Central memory CD4-positive, alpha-beta T cell (primary cell): ENCODE results near the gene WARS2.

ENCODE experiments used
- DNase-seq: peaks from one replicate; pipeline ENCODE4 v3.0.0; 2022

WARS2 gene

DNA sequence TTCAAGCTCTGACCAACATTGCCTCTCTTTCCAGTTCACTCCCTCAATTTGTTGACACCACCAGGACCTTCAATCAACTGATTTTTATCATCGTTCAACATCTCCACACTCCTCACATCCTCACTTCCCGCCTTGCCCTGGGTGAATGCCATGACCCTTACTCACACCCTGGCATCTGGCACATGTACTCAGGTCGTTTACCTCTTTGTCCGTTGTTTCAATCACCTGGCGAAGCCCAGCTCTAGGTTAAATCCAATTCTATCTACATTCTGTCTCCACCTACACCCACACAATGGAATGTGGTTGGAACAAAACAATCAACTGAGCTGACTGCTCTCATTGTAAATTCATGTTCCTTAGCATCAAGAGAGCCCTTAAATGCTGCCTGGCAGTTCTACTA, 128.1 kb downstream of the WARS2 start:
- DNase-seq = no peak

DNA sequence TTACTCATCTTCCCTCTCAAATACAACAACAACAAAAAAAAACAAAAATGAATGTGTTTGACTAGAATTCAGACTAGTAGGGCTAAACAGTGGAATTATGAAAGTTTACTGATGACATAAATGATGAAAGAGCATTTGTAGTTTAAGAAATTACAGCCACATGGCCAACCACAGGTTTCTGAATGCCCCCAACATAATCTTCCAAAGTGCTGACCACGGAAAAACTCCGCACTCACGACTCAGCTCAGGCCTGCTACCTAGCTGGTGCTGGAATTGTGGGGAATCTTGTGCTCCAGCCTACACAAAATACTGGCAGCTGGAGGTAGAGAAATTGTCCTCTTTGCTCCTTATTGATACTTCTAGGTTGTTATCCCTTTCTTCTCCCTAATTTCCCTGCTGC, 128.7 kb downstream of the WARS2 start:
- DNase-seq = no peak

DNA sequence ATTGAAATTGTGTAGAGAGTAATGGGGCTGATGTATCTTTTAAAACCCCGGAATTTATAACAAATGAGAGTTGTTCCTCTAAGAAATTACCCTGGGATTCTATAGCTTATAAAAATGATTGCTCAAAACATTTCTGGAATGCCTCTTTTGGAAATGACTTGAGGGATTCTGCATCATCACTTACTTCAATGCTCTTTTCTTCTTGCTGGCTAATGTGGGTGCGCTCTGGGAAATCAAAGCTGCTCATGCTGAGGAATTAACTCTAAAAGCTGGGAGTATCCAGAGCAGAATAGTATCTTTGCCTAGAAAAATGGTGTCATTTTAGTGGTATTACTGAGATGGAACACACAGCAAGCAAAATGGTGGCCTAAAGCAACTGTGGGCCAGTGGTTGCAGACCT, 129.3 kb downstream of the WARS2 start:
- DNase-seq = no peak

DNA sequence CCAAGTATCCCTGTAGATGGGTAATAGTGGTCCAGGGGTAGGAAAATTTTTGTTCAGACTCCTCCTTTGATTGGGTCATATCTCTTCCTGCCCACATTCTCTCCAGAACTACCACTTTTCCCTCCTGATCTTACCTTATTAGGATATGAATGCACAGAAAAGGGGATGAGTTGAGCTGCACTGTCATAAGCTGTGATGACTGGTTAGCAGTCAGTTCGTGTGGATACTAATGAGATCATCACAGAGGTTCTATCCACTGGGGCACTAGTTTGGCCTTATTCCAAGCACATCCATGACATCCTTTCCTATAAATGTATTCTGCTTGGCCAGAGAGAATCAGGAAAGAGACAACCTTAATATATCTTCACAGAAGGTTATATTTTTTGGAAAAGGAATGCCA, 130.3 kb downstream of the WARS2 start:
- no peak for DNase-seq

DNA sequence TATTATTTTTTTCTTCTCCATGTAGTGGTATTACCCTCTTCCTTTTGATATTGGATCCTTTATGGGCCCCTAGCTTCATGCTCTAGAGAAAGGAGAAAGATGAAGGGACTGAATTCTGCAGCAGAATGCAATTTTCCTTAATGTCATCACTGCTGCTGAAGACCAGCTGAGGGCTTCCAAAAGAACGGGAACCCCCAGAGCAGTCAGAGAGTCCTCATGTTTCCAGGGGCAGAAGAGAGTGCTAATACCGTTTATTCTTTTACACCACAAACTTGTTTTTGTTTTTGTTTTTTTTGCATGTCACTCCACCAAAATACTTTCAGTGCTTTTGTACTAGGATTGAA, 131.2 kb downstream of the WARS2 start:
- no peak for DNase-seq

GRCh38 chr1:119008483-119009311, 131.8 kb downstream of the WARS2 start:
- no peak for DNase-seq

GRCh38 chr1:119007670-119008482, 132.6 kb downstream of the WARS2 start:
- DNase-seq = no peak

DNA sequence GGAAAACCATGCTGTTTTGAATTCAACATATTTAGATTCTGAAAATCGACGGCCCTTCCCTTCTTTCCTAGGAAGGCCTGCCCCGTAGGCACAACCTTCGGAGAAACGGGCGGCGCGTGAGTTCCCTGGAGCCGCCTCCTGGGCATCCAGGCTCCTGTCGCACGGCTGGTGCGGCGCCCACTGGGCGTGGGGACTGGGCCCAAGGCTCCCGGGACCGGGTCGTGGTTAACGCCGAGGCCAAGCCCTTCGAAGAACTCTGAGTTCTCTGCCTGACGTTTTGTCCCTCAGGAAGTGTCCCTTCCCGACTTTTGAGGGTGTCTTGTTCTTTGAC, 133.1 kb downstream of the WARS2 start:
- no peak for DNase-seq

GRCh38 chr1:119006406-119007279, 133.8 kb downstream of the WARS2 start:
- DNase-seq = no peak

- DNase-seq = no peak
These were observed 134.6 kb downstream of the WARS2 start for GRCh38 chr1:119005724-119006405.

GRCh38 chr1:119004781-119005180, 135.7 kb downstream of the WARS2 start:
- DNase-seq = no peak

- no peak for DNase-seq
These were observed 136.3 kb downstream of the WARS2 start for GRCh38 chr1:119004129-119004527.

DNA sequence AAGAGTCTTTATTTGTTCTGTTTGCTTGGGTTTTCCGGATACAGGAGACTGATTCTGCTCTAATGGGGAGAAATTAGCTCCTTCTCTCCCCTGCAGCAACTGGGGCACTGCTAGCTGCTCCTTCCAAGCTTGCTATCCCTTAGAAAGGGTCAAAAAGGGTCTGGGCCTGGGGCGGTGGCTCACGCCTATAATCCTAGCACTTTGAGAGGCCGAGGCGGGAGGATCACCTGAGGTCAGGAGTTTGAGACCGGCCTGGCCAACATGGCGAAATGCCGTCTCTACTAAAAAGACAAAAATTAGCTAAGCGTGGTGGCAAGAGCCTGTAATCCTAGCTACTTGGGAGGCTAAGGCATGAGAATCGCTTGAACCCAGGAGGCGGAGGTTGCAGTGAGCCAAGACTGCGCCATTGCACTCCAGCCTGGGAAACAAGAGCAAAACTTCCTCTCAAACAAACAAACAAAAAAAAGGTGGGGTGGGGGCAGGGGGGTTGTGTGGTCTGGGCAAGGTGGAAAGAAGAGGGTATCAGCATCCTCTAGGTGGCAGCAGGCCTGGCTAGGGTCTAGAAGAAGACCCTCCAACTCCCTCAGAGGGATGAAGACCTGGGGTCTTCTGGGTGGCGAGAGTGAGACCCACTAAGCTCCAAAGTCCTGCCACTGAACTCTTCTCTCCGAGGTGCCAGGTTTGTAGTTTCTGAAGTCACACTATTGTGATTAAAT, 136.9 kb downstream of the WARS2 start:
- DNase-seq = no peak

DNA sequence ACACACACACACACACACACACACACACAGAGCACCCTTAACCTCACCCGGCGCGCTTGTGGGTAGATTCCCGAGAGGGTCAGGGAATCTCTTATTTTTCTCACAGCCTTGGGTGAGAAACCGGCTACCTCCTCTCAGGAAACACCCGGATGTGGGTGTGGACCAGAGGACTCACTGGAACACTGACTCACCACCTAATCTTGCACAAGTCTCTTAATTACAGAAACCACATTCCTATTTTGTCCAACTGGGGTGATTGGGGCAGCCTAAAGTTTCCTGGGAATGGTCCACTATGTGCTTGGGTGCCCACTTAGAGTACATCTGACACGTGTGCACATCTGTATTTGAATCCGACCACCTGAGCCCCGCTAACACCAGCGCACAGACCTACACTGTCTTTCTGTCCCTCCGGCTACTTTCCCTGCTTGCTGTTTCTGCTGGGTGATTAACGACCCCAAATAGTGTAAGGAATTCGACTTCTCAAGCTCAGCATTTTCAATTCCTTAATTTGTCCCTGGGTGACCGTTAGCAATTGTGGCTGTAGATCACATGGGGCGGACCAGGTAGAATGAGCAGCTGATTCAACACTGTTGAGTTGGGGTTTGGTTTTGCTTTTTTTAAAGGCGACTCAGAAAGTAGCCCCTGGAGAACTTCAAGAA, 138.3 kb downstream of the WARS2 start:
- DNase-seq = no peak

- no peak for DNase-seq
These were observed 139.0 kb downstream of the WARS2 start for GRCh38 chr1:119001181-119002027.

- DNase-seq = no peak
These were observed 139.9 kb downstream of the WARS2 start for GRCh38 chr1:119000371-119001180.

DNA sequence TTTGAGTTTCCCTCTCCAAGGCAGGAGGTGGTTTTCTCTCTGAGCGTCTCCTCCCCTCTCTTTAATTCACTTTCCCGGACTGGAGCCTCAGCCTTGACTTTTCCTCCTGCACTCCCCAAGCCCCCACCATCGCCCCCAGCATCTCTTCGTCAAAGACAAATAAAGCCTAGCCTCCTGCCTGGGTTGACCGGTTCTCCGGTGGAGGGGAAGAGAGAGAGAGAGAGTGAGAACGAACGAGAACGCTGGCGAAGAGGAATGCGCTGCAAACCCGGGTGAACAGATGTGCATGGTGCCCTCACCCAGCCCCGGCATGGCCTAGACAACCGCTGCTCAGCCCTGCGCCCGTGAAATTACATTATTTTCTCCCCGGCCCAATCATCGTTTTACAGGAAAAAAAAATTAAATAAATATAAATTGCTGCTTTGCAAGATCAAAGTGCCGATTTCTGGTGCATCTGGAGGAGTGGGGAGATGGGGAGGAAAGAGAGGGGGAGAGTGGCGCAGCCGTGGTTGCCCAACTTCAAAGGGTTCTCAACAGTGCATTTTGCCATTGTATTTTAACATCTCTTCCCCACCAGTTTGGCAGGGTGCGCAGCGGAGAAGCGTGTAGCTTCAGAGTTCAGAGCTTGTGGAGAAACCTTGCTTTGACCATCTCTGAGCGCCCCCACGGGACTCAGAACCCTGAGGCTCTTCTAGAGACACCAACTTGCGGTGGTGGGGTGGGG, 140.9 kb downstream of the WARS2 start:
- no peak for DNase-seq

DNA sequence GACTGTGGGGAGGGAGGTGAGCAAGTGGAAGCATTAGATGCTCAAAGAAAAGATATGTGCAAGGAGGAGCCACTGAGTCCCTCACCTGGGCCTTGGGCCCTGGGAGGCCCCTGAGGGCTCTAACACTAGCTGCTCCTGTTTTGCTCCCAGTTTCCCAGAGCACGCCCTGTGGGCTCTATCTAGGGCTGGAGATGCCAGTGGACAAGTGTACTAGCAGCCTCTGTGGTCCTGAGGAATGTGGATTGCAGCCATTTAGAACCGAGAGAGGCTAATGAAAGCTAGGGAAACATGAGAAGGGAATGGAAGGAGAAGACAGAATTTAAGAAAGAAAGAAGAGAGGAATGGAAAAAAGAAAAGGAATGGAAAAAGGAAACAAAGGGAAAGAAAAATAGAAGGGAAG, 142.3 kb downstream of the WARS2 start:
- DNase-seq = no peak

GRCh38 chr1:118997225-118997624, 143.2 kb downstream of the WARS2 start:
- no peak for DNase-seq
